Measurements from ENCODE around the gene SLC25A21.
"Not testable (repeated sequence)": the region's sequence is repeated elsewhere in the genome, so short reads cannot be mapped to it uniquely, and the experiment has no call there.

SLC25A21 gene

DNA sequence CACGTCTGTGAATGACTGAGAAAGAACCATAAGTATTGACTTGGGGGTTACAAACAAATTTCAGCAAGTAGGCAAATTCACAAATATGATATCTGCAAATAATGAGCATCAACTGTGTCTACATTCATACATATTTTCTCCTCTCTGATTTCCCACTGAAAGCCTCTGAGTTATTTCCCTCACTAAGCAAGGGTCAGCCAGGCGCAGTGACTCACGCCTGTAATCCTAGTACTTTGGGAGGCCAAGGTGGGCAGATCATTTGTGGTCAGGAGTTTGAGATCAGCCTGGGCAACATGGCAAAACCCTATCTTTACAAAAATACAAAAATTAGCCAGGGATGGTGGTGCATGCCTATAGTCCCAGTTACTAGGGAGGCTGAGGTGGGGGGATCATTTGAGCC is 80.8 kb downstream of the SLC25A21 start:
- Histone ChIP-seq H3K9me3 (ENCODE audit: control insufficient read depth, insufficient read depth, low read length) (no peaks in the 10 kb centered on the region), H3K36me3 (ENCODE audit: control insufficient read depth, insufficient read depth, low read length) (no peaks in the 10 kb centered on the region), H3K4me1 (ENCODE audit: control insufficient read depth, insufficient read depth, low read length) (no peaks in the 10 kb centered on the region), H3K27me3 (ENCODE audit: control insufficient read depth, insufficient read depth, low read length) (no peaks in the 10 kb centered on the region), H3K27ac (ENCODE audit: low read length) (no peak overlapping the region), H3K4me3 (ENCODE audit: low read length) (no peak overlapping the region)
- DNase-seq (ENCODE audit: low read depth, low spot score) = no peak
- WGBS (ENCODE audit: insufficient coverage, insufficient read length) = no CpG with 5 or more reads among the region's 3 CpGs

DNA sequence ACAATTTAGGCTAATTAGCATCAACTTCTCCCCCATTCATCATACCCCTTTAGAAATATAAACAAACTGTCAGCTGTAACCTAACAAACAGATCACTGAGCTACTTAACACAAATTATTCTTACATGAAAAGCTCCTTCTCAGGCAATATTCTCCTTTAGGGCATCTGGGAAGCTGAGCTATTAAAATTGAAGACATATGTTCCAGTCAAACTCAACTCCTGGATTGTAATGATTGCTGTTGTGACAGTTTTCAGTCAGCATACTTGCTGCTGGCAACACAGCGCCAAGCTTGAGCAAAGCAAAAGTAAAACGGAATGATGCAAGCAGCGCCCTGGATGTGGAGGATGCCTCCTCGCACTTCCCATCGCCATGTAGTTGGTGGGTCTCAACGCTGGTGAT is 82.4 kb downstream of the SLC25A21 start:
- no peak for DNase-seq (ENCODE audit: low read depth, low spot score)
- Histone ChIP-seq H3K4me1 (ENCODE audit: control insufficient read depth, insufficient read depth, low read length) (no peaks in the 10 kb centered on the region), H3K36me3 (ENCODE audit: control insufficient read depth, insufficient read depth, low read length) (no peaks in the 10 kb centered on the region), H3K27ac (ENCODE audit: low read length) (no peak overlapping the region), H3K9me3 (ENCODE audit: control insufficient read depth, insufficient read depth, low read length) (no peaks in the 10 kb centered on the region), H3K4me3 (ENCODE audit: low read length) (no peak overlapping the region), H3K27me3 (ENCODE audit: control insufficient read depth, insufficient read depth, low read length) (no peaks in the 10 kb centered on the region)
- WGBS (ENCODE audit: insufficient coverage, insufficient read length) = no CpG with 5 or more reads among the region's 6 CpGs

DNA sequence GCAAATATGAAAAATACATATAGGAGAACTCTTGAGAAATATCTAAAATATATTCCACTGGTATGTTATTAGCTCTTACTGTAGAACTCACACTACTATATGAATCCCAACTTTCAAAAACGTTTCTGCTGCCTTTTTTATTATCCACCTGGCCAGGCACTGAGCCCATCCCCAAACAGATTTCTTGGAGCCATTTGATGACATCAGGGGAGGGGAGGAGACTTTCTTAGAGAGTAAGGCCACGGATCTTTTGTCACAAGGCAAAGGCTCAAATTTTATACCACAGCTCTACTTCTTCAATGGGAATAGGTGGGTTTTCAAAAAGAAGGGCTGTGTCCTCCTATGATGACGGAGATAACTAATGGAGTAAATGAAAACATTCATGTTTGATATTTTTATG is 83.0 kb downstream of the SLC25A21 start:
- H3K4me3 ChIP-seq (ENCODE audit: low read length) = no peak overlapping the region
- no peaks in the 10 kb centered on the region for H3K36me3 ChIP-seq (ENCODE audit: control insufficient read depth, insufficient read depth, low read length)
- DNase-seq (ENCODE audit: low read depth, low spot score) = peak; percentile 1
- WGBS (ENCODE audit: insufficient coverage, insufficient read length) = no CpG with 5 or more reads among the region's 3 CpGs
- no peaks in the 10 kb centered on the region for H3K27me3 ChIP-seq (ENCODE audit: control insufficient read depth, insufficient read depth, low read length)
- H3K4me1 ChIP-seq (ENCODE audit: control insufficient read depth, insufficient read depth, low read length) = no peaks in the 10 kb centered on the region
- no peaks in the 10 kb centered on the region for H3K9me3 ChIP-seq (ENCODE audit: control insufficient read depth, insufficient read depth, low read length)
- H3K27ac ChIP-seq (ENCODE audit: low read length) = no peak overlapping the region

DNA sequence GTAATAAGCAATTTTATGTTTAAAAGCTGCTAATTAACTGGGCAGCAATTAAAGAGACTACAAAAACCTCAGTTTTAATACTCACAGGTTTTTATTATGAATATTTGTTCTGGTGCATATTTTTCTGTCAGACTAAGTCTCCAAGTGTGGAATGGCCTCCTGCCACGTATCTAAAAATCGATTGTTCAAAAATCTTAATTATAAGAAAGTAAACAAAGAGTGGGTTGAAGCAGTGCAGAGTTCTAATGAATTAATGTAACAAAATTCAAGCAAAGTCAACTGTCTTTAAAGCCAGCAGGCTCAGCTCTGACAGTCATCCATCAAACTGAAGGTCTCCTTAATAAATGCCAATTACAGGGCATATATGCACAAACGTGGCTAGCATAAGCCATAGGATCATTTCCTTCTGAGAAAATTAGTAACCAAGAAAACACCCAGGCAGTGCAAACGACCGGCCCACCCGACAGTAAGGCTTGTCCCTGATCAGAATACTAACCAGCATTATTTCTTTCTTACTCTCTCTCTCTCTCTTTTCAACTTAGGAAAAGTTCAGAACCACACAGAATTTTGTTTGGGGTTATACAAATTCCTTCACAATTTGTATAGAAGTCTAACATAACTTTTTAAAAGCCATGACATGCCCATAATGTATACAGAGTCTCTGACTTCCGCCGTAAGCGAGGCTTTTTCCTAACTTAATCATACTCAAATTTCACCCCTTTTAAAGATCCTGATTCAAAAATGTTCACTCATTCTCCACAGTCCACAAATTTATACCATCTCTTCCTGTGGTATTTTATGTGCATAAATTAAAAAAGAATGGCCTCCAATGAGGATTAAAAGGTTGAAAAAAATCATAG is 83.8 kb downstream of the SLC25A21 start:
- WGBS (ENCODE audit: insufficient coverage, insufficient read length) = no CpG with 5 or more reads among the region's 9 CpGs
- Histone ChIP-seq H3K36me3 (ENCODE audit: control insufficient read depth, insufficient read depth, low read length) (no peaks in the 10 kb centered on the region), H3K27me3 (ENCODE audit: control insufficient read depth, insufficient read depth, low read length) (no peaks in the 10 kb centered on the region), H3K4me3 (ENCODE audit: low read length) (no peak overlapping the region), H3K4me1 (ENCODE audit: control insufficient read depth, insufficient read depth, low read length) (no peaks in the 10 kb centered on the region), H3K27ac (ENCODE audit: low read length) (no peak overlapping the region), H3K9me3 (ENCODE audit: control insufficient read depth, insufficient read depth, low read length) (no peaks in the 10 kb centered on the region)
- DNase-seq (ENCODE audit: low read depth, low spot score) = no peak

DNA sequence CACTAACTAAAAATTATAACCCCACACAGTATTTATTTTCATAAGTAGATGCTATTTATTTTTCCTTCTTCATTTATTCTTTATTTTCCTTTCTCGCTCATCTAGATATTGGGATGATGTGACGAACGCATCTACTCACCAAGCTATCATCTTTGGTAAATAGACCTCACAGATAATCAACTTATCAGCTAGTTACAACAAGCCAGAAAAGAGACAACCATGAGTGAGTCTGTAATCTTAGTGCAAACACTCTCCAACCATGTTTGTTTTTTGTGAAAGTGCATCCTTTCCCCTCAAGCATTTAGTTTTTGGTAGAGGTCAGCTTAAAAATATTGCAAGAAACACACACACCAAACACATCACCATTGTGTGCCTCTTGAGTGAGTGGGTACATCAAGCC is 84.9 kb downstream of the SLC25A21 start:
- H3K4me3 ChIP-seq (ENCODE audit: low read length) = no peak overlapping the region
- no peaks in the 10 kb centered on the region for H3K4me1 ChIP-seq (ENCODE audit: control insufficient read depth, insufficient read depth, low read length)
- DNase-seq (ENCODE audit: low read depth, low spot score) = no peak
- no CpG with 5 or more reads among the region's 3 CpGs for WGBS (ENCODE audit: insufficient coverage, insufficient read length)
- no peaks in the 10 kb centered on the region for H3K36me3 ChIP-seq (ENCODE audit: control insufficient read depth, insufficient read depth, low read length)
- H3K27ac ChIP-seq (ENCODE audit: low read length) = no peak overlapping the region
- H3K9me3 ChIP-seq (ENCODE audit: control insufficient read depth, insufficient read depth, low read length) = no peaks in the 10 kb centered on the region
- H3K27me3 ChIP-seq (ENCODE audit: control insufficient read depth, insufficient read depth, low read length) = no peaks in the 10 kb centered on the region

DNA sequence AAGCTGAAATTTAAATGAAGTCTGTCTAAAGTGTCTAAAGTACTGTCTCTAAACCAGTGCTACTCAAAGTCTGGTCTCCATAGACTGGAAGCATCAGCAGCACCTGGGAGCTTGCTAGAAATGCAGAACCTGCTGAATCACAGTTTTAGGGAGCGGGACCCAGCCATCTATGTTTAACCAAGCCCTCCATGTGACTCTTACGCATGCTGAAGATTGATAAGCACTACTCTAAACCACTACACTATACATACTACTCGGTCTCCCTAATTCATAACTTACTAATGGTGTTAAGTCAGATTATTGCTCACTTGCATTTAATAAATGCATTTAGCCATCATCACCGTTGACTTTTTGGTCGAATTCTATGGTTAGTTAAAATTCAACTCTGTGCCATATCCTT is 88.8 kb downstream of the SLC25A21 start:
- WGBS (ENCODE audit: insufficient coverage, insufficient read length) = no CpG with 5 or more reads among the region's 5 CpGs
- H3K9me3 ChIP-seq (ENCODE audit: control insufficient read depth, insufficient read depth, low read length) = no peaks in the 10 kb centered on the region
- H3K4me3 ChIP-seq (ENCODE audit: low read length) = no peak overlapping the region
- DNase-seq (ENCODE audit: low read depth, low spot score) = no peak
- H3K27me3 ChIP-seq (ENCODE audit: control insufficient read depth, insufficient read depth, low read length) = no peaks in the 10 kb centered on the region
- H3K4me1 ChIP-seq (ENCODE audit: control insufficient read depth, insufficient read depth, low read length) = no peaks in the 10 kb centered on the region
- H3K36me3 ChIP-seq (ENCODE audit: control insufficient read depth, insufficient read depth, low read length) = no peaks in the 10 kb centered on the region
- no peak overlapping the region for H3K27ac ChIP-seq (ENCODE audit: low read length)

DNA sequence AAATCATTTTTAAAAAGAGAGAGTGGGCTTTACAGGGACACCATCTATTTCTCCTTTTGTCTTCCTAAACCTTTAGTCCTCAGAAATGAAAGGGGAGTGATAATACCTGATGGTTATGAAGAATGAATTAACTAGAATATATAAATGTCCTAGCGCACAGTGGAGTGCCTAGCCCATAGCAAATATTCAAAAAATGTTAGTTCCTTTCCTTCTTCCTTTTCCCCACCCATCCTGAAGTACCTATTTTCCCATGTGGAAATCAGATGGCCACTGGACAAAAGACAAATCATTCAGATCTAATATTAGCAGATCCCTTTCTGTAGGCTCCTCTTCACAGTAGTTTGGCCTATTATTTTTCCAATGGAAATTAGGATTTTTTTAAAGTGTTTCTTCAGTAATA is 90.0 kb downstream of the SLC25A21 start:
- Histone ChIP-seq H3K27me3 (ENCODE audit: control insufficient read depth, insufficient read depth, low read length) (no peaks in the 10 kb centered on the region), H3K27ac (ENCODE audit: low read length) (no peak overlapping the region), H3K4me1 (ENCODE audit: control insufficient read depth, insufficient read depth, low read length) (no peaks in the 10 kb centered on the region), H3K4me3 (ENCODE audit: low read length) (no peak overlapping the region), H3K36me3 (ENCODE audit: control insufficient read depth, insufficient read depth, low read length) (no peaks in the 10 kb centered on the region), H3K9me3 (ENCODE audit: control insufficient read depth, insufficient read depth, low read length) (no peaks in the 10 kb centered on the region)
- no CpG with 5 or more reads among the region's 1 CpG for WGBS (ENCODE audit: insufficient coverage, insufficient read length)
- no peak for DNase-seq (ENCODE audit: low read depth, low spot score)

DNA sequence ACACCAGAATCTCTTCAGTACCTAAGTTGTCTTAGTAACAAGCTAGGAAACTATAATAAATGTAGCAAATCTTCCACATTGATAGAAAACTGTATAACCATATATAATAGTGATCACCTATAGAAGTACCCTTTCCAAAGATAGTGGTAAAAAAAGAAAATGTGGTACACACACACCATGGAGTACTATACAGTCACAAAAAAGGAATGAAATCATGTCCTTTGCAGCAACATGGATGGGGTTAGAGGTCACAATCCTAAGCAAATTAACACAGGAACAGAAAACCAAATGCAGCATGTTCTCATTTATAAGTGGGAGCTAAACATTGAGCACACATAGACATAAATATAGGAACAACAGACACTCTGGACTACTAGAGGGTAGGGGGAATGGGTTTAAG is 90.5 kb downstream of the SLC25A21 start:
- H3K4me3 ChIP-seq (ENCODE audit: low read length) = no peak overlapping the region
- H3K27me3 ChIP-seq (ENCODE audit: control insufficient read depth, insufficient read depth, low read length) = no peaks in the 10 kb centered on the region
- H3K27ac ChIP-seq (ENCODE audit: low read length) = no peak overlapping the region
- H3K9me3 ChIP-seq (ENCODE audit: control insufficient read depth, insufficient read depth, low read length) = no peaks in the 10 kb centered on the region
- no peaks in the 10 kb centered on the region for H3K36me3 ChIP-seq (ENCODE audit: control insufficient read depth, insufficient read depth, low read length)
- H3K4me1 ChIP-seq (ENCODE audit: control insufficient read depth, insufficient read depth, low read length) = no peaks in the 10 kb centered on the region
- DNase-seq (ENCODE audit: low read depth, low spot score) = no peak

DNA sequence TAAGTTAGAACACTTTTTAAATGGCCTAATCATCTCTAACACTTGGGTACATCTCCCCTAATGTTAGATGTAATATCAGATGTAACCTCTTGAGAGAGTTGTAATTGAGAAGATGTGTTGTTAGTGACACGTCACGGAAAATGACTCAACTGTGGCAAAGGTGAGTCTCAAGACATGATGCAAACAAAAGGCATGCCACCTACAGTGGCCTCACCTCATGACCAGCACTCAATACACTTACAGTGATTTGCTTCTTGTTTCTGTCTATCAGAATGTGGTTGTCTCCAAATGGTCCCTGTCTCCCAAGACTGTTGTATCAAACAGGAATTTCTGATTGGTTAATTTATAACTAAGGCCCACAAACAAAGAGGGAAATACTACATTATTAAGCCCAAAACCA is 91.2 kb downstream of the SLC25A21 start:
- DNase-seq (ENCODE audit: low read depth, low spot score) = no peak
- Histone ChIP-seq H3K36me3 (ENCODE audit: control insufficient read depth, insufficient read depth, low read length) (no peaks in the 10 kb centered on the region), H3K4me1 (ENCODE audit: control insufficient read depth, insufficient read depth, low read length) (no peaks in the 10 kb centered on the region), H3K9me3 (ENCODE audit: control insufficient read depth, insufficient read depth, low read length) (no peaks in the 10 kb centered on the region), H3K4me3 (ENCODE audit: low read length) (no peak overlapping the region), H3K27ac (ENCODE audit: low read length) (no peak overlapping the region), H3K27me3 (ENCODE audit: control insufficient read depth, insufficient read depth, low read length) (no peaks in the 10 kb centered on the region)
- no CpG with 5 or more reads among the region's 2 CpGs for WGBS (ENCODE audit: insufficient coverage, insufficient read length)

DNA sequence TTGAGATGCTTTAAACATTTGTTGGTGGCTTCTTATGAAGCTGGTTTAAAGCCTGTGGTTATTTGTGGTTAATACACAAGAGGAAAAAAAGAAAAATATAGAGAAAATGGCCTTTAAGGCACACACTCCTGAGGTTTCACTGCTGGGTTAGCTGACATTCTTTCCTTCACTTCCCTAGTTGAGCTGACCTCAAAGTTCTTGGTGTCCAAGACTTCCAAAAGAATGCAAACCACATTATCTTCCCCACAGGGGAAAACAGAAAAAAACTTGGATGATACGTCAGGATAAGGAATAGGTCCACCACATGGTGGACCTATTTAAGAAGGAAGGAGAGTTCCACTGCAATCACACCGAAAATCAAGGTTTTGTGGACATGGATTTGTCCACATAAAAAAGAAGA is 94.3 kb downstream of the SLC25A21 start:
- Histone ChIP-seq H3K4me3 (ENCODE audit: low read length) (no peak overlapping the region), H3K27ac (ENCODE audit: low read length) (no peak overlapping the region), H3K27me3 (ENCODE audit: control insufficient read depth, insufficient read depth, low read length) (no peaks in the 10 kb centered on the region), H3K9me3 (ENCODE audit: control insufficient read depth, insufficient read depth, low read length) (no peaks in the 10 kb centered on the region), H3K36me3 (ENCODE audit: control insufficient read depth, insufficient read depth, low read length) (no peaks in the 10 kb centered on the region), H3K4me1 (ENCODE audit: control insufficient read depth, insufficient read depth, low read length) (no peaks in the 10 kb centered on the region)
- WGBS (ENCODE audit: insufficient coverage, insufficient read length) = no CpG with 5 or more reads among the region's 2 CpGs
- no peak for DNase-seq (ENCODE audit: low read depth, low spot score)

DNA sequence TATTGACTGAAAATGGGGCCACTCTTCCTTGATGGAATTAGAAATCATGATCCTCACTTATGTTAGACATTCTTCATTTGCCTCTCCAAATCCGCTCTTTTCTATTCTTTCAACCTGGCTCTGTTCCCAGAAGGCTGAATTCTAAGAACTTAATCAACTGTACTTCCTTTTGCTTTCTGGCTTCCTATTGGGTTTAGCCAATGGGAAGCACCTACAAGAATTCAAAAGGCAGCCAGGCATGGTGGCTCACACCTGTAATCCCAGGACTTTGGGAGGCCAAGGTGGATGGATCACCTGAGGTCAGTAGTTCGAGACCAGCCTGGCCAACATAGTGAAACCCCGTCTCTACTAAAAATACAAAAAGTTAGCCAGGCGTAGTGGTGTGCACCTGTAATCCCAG is 98.1 kb downstream of the SLC25A21 start:
- not testable (repeated sequence) for DNase-seq (ENCODE audit: low read depth, low spot score); H3K27ac ChIP-seq (ENCODE audit: low read length); H3K27me3 ChIP-seq (ENCODE audit: control insufficient read depth, insufficient read depth, low read length); H3K9me3 ChIP-seq (ENCODE audit: control insufficient read depth, insufficient read depth, low read length); H3K4me3 ChIP-seq (ENCODE audit: low read length); H3K4me1 ChIP-seq (ENCODE audit: control insufficient read depth, insufficient read depth, low read length); H3K36me3 ChIP-seq (ENCODE audit: control insufficient read depth, insufficient read depth, low read length)
- WGBS (ENCODE audit: insufficient coverage, insufficient read length) = no CpG with 5 or more reads among the region's 4 CpGs
